GM06990 (cell line): ENCODE measurements around the gene HSF4.
A peak's percentile ranks its signal among the peaks of the same experiment; 100 is the strongest.

ENCODE experiments used
- DNase-seq: peaks from one replicate; pipeline ENCODE4 v3.0.0-alpha.2; 2011; ENCODE audit not compliant: insufficient read length; ENCODE audit errors: extremely low read depth
- H3K27me3 ChIP-seq: replicated peaks from 2 replicates; pipeline ENCODE4 v1.6.0; 2011; ENCODE audit warnings: low read length; ENCODE audit not compliant: control insufficient read depth, insufficient read depth
- H3K36me3 ChIP-seq: 2 replicates; pipeline ENCODE4 v1.5.1; 2011; ENCODE audit warnings: low read length; ENCODE audit not compliant: control insufficient read depth, insufficient read depth
- H3K4me3 ChIP-seq: replicated peaks from 2 replicates; pipeline ENCODE4 v1.5.1; 2011; ENCODE audit warnings: low read depth, mild to moderate bottlenecking, control low read depth, low read length
- TF ChIP-seq, protein P1 (sequence below): IDR thresholded peaks from 2 replicates; pipeline ENCODE4 v1.5.1; 2011; ENCODE audit warnings: low read length, control low read depth, mild to moderate bottlenecking, inconsistent platforms; ENCODE audit not compliant: insufficient read depth, poor library complexity, severe bottlenecking

HSF4 gene

DNA sequence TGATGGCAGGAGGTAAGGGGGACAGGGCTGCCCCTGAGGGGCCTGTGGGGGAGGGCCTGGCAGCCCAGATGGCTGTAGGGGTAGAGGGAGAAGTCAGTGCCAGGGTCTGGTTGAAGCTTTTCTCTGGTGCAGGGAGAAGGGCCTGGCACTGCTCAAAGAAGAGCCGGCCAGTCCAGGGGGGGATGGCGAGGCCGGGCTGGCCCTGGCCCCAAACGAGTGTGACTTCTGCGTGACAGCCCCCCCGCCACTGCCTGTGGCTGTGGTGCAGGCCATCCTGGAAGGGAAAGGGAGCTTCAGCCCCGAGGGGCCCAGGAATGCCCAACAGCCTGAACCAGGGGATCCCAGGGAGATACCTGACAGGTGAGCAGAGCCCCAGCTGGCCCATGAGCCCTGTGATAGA lies 3.0 kb downstream of the HSF4 start:
- no peak overlapping the region for H3K4me3 ChIP-seq
- TF ChIP-seq, protein P1, sequence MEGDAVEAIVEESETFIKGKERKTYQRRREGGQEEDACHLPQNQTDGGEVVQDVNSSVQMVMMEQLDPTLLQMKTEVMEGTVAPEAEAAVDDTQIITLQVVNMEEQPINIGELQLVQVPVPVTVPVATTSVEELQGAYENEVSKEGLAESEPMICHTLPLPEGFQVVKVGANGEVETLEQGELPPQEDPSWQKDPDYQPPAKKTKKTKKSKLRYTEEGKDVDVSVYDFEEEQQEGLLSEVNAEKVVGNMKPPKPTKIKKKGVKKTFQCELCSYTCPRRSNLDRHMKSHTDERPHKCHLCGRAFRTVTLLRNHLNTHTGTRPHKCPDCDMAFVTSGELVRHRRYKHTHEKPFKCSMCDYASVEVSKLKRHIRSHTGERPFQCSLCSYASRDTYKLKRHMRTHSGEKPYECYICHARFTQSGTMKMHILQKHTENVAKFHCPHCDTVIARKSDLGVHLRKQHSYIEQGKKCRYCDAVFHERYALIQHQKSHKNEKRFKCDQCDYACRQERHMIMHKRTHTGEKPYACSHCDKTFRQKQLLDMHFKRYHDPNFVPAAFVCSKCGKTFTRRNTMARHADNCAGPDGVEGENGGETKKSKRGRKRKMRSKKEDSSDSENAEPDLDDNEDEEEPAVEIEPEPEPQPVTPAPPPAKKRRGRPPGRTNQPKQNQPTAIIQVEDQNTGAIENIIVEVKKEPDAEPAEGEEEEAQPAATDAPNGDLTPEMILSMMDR, result no peak
- no peaks in the 10 kb centered on the region; the same call in 1 of the 2 replicates for H3K36me3 ChIP-seq
- DNase-seq, result no peak
- H3K27me3 ChIP-seq, result no peaks in the 10 kb centered on the region; the same call in 1 of the 2 replicates

DNA sequence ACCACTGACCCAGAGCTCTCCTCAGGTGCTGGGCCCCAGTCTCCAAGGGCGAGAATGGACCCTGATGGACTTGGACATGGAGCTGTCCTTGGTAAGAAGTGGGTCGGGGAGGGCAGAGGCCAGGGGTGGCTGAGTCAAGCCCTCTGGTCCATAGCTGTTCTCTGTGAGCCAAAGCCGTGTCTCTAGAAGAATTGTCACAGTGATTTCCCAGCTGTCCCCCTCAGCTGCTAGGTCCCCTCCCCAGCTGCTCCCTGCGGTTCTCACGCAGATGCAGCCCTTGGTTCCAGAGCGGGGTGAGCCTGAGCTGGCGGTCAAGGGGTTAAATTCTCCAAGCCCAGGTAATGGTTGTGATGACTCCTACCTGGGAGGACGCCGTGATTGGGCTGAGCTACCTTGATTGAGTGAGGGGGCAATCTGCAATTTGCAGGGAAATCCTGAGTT lies 4.5 kb downstream of the HSF4 start:
- no peak for DNase-seq
- TF ChIP-seq, protein P1, result no peak
- no peaks in the 10 kb centered on the region for H3K36me3 ChIP-seq
- H3K4me3 ChIP-seq, result no peak overlapping the region
- no peaks in the 10 kb centered on the region; the same call in 1 of the 2 replicates for H3K27me3 ChIP-seq

DNA sequence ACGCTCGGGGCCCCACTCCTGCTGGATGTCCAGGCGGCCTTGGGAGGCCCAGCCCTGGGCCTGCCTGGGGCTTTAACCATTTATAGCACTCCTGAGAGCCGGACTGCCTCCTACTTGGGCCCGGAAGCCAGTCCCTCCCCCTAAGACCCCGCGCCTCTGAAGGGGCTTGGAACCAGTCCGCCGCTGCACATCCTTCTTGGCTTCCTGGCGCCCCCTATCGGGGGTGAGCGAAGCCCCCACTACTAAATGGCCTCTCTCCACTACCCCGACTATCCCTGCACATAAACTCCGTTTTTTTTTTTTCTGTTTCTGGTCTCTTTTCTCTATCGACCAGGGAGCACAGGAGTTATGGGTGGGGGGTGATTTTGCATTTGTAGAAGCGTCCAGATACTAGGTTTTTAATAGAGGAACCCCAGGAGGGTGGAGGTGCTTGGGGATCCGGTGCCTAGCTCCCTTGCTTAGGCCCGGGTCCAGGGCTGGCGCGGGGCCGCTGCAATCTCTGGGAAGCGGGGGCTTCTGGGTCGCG lies 5.2 kb downstream of the HSF4 start:
- Histone ChIP-seq H3K27me3 (no peaks in the 10 kb centered on the region; the same call in 1 of the 2 replicates), H3K4me3 (peak overlapping the region; percentile 61), H3K36me3 (no peaks in the 10 kb centered on the region)
- no peak for DNase-seq
- TF ChIP-seq, protein P1, result peak; percentile 77

DNA sequence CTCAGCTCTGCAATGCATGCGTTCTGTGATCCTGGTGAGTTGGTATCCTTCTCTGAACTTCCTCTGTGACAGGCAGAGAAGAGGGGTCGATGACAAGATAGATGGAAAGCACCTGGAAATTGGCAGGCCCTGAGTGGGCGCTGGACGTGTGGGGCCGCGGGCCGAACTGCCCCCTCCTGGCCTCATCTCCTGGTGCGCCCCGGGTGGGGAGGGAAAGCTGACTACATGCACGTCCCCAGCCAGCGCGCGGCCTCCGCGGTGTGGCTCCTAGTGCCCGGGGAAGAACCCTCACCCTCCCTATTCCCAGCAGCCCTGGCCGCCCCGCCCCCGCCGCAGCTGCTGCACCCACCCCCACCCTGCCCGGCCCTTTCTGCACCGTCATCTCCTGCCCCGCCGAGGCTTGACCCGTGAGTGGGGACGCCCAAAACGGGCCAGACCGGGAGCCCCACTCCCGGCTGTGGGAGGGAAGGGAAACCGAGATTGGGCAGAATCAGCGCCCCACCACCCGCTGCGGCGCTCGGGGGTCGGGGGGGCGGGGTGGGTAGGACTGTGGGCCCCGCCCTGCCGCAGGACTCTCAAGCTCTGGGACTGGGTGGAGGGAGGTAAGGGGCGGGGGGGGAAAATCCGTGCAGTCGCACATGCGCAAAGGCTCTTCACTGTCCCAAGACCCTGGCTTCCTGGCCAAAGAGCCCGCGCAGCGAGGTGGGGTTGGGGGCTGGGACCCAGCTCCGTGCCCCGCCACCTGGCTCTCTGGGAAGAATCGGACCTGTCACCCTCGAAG lies 5.8 kb downstream of the HSF4 start, which contains the start of gene NOL3:
Gene NOL3 (plus strand): TSS at position 371 of the 781 bp plus-strand sequence.
- H3K27me3 ChIP-seq, result no peaks in the 10 kb centered on the region; the same call in 1 of the 2 replicates
- no peaks in the 10 kb centered on the region for H3K36me3 ChIP-seq
- TF ChIP-seq, protein P1, result no peak
- peak within 1 kb of the TSS; percentile 61 for H3K4me3 ChIP-seq
- DNase-seq, result peak; percentile 73

DNA sequence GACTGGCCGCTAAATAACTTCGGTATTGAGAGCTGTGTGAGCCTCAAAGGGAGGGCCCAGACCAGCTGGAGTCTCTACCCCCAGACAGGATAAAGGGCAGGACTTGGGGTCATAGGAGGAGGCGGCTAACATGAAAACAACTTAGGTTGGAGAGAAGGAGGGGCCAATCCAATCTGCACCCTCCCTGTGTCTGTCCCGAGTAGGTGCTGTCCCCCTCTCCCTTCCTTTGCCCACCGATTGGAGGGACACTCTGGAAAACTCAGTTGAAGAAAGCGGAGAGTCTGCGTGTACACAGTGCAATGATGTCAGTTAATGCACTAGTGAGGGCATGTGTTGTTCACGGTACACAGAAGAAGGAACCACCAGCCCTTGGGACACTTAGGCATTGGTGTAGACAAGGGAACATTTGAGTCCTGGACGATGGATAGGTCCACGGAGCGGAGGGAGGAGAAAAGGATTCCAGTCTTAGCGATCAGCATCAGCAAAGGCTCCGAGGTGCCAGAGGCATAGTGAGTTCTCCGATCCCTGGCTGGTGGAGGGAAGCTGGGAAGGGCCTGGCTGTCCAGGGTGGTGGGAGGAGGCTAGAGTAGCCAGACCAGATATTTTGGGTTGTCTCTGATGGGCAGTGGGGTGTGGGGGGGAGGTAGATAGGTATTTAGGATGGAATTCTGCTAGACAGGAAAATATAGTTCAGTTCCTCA lies 6.6 kb downstream of the HSF4 start:
- no peak for DNase-seq
- Histone ChIP-seq H3K36me3 (no peaks in the 10 kb centered on the region), H3K4me3 (peak overlapping the region; percentile 61), H3K27me3 (no peaks in the 10 kb centered on the region; the same call in 1 of the 2 replicates)
- TF ChIP-seq, protein P1, result no peak
